ENCODE data around the gene PRDM16. TPM values are rescaled to one million over a fixed set of nuclear protein-coding genes. Genes with fewer than 3 reads are reported as not detected.

The PRDM16 gene
- total RNA-seq, 2 experiments from 2014 or later = not detected

DNA sequence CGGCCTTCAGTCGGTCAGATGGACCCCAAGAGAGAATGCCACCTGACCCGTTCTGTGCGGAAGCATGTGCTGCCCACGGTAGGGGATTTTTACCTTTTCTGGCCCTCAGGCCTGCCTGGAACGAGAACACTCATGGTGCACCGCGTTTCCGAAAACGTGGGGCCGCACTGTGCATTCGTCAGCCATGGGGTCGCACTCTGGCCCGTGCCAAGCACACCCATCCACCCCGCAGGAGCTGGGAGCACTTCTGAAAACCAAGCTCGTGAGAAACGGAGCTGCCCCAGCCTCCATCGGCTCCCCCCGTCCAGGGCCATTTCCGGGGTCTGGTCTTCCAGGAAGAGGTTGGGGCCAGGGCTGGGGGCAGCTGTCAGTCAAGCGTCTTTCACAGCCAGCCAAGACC lies 72.8 kb downstream of the PRDM16 start:
- ChIA-PET POLR2A (no interaction called here), CTCF (ENCODE audit: unreplicated experiment) (no interaction called here)
- Histone ChIP-seq H3K36me3 (ENCODE audit: insufficient read depth, low read length) (no peaks in the 10 kb centered on the region), H3K4me1 (ENCODE audit: insufficient read depth, low read length, poor library complexity, severe bottlenecking) (no peaks in the 10 kb centered on the region), H3K4me3 (ENCODE audit: low read depth, low read length, poor library complexity, severe bottlenecking) (no peak overlapping the region), H2AFZ (ENCODE audit: low read length) (no peak overlapping the region), H3K9me3 (ENCODE audit: low read length) (no peaks in the 10 kb centered on the region), H3K9me2 (ENCODE audit: insufficient read depth, low read length) (no peaks in the 10 kb centered on the region), H3K4me2 (ENCODE audit: low read length) (no peak overlapping the region), H4K20me1 (ENCODE audit: insufficient read depth, low read length) (no peaks in the 10 kb centered on the region), H3K27ac (ENCODE audit: low read depth, low read length, poor library complexity, severe bottlenecking) (no peak overlapping the region), H3K79me2 (ENCODE audit: insufficient read depth, low read depth, low read length) (no peaks in the 10 kb centered on the region)
- DNase-seq (ENCODE audit: low spot score) = no peak
- intact Hi-C loops (cut with micrococcal nuclease; ENCODE audit: unreplicated experiment) = no loop called here
- TF ChIP-seq, protein P1, sequence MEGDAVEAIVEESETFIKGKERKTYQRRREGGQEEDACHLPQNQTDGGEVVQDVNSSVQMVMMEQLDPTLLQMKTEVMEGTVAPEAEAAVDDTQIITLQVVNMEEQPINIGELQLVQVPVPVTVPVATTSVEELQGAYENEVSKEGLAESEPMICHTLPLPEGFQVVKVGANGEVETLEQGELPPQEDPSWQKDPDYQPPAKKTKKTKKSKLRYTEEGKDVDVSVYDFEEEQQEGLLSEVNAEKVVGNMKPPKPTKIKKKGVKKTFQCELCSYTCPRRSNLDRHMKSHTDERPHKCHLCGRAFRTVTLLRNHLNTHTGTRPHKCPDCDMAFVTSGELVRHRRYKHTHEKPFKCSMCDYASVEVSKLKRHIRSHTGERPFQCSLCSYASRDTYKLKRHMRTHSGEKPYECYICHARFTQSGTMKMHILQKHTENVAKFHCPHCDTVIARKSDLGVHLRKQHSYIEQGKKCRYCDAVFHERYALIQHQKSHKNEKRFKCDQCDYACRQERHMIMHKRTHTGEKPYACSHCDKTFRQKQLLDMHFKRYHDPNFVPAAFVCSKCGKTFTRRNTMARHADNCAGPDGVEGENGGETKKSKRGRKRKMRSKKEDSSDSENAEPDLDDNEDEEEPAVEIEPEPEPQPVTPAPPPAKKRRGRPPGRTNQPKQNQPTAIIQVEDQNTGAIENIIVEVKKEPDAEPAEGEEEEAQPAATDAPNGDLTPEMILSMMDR (conservative IDR thresholded peaks at IDR 0.05; ENCODE audit: low read length) = no peak
- no peak for TF ChIP-seq EZH2phosphoT487 (IDR thresholded peaks at IDR 0.05; ENCODE audit: borderline replicate concordance, low read depth, low read length)
- no TSS peak for BruUV-seq (replicated peaks)

DNA sequence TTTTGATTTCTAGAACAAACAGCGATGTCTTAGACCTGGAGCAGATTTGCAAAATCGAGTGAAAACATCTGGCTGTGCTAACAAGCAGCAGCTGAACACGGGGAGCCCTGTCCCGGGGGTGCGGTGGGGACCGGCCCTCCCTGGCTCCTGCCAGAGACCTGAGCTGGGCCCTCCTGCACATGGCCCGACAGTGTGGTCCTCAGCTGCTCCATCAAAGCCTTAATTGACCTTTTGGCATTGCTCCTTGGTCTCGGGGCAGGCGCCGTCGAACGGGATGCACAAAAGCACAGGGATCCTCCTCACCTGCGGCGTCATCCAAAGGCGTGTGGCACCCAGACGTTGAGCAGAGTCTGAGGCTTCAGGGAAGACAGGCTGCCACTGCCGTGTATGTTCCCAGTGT lies 73.2 kb downstream of the PRDM16 start:
- TF ChIP-seq, protein P1 (conservative IDR thresholded peaks at IDR 0.05; ENCODE audit: low read length) = no peak
- no peak for TF ChIP-seq EZH2phosphoT487 (IDR thresholded peaks at IDR 0.05; ENCODE audit: borderline replicate concordance, low read depth, low read length)
- H3K27ac ChIP-seq (ENCODE audit: low read depth, low read length, poor library complexity, severe bottlenecking) = no peak overlapping the region
- intact Hi-C loops (cut with micrococcal nuclease; ENCODE audit: unreplicated experiment) = no loop called here
- no peaks in the 10 kb centered on the region for H3K36me3 ChIP-seq (ENCODE audit: insufficient read depth, low read length)
- POLR2A ChIA-PET = no interaction called here
- H3K4me3 ChIP-seq (ENCODE audit: low read depth, low read length, poor library complexity, severe bottlenecking) = no peak overlapping the region
- H3K79me2 ChIP-seq (ENCODE audit: insufficient read depth, low read depth, low read length) = no peaks in the 10 kb centered on the region
- DNase-seq (ENCODE audit: low spot score) = no peak
- no peaks in the 10 kb centered on the region for H3K4me1 ChIP-seq (ENCODE audit: insufficient read depth, low read length, poor library complexity, severe bottlenecking)
- no peak overlapping the region for H2AFZ ChIP-seq (ENCODE audit: low read length)
- no TSS peak for BruUV-seq (replicated peaks)
- no peaks in the 10 kb centered on the region for H3K9me3 ChIP-seq (ENCODE audit: low read length)
- CTCF ChIA-PET (ENCODE audit: unreplicated experiment) = no interaction called here
- H4K20me1 ChIP-seq (ENCODE audit: insufficient read depth, low read length) = no peaks in the 10 kb centered on the region
- no peaks in the 10 kb centered on the region for H3K9me2 ChIP-seq (ENCODE audit: insufficient read depth, low read length)
- no peak overlapping the region for H3K4me2 ChIP-seq (ENCODE audit: low read length)

DNA sequence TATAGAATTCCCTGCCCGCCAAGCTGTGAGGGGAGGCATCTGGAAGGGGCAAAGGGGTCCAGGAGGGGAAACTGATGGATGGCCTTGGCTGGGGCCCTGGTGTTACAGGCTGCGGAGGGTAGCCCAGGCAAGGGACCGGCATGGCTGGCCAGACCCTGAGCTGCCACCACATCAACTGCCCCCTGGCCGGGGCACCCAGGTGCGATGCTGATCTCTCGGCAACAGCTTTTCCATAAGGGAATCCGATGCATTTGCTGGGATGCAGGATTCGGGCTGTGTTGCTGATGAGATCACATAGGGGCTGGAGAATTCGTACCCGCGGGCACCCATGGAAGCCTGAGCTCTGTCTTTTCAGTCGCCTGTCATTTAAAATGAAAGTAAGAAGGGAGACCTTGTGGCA lies 73.7 kb downstream of the PRDM16 start:
- BruUV-seq (replicated peaks) = no TSS peak
- Histone ChIP-seq H3K4me1 (ENCODE audit: insufficient read depth, low read length, poor library complexity, severe bottlenecking) (no peaks in the 10 kb centered on the region), H2AFZ (ENCODE audit: low read length) (no peak overlapping the region), H3K79me2 (ENCODE audit: insufficient read depth, low read depth, low read length) (no peaks in the 10 kb centered on the region), H3K4me3 (ENCODE audit: low read depth, low read length, poor library complexity, severe bottlenecking) (no peak overlapping the region), H3K27ac (ENCODE audit: low read depth, low read length, poor library complexity, severe bottlenecking) (no peak overlapping the region), H4K20me1 (ENCODE audit: insufficient read depth, low read length) (no peaks in the 10 kb centered on the region), H3K4me2 (ENCODE audit: low read length) (no peak overlapping the region), H3K9me3 (ENCODE audit: low read length) (no peaks in the 10 kb centered on the region), H3K36me3 (ENCODE audit: insufficient read depth, low read length) (no peaks in the 10 kb centered on the region), H3K9me2 (ENCODE audit: insufficient read depth, low read length) (no peaks in the 10 kb centered on the region)
- DNase-seq (ENCODE audit: low spot score) = no peak
- TF ChIP-seq, protein P1 (conservative IDR thresholded peaks at IDR 0.05; ENCODE audit: low read length) = no peak
- no peak for TF ChIP-seq EZH2phosphoT487 (IDR thresholded peaks at IDR 0.05; ENCODE audit: borderline replicate concordance, low read depth, low read length)
- intact Hi-C loops (cut with micrococcal nuclease; ENCODE audit: unreplicated experiment) = no loop called here
- CTCF ChIA-PET (ENCODE audit: unreplicated experiment) = no interaction called here
- POLR2A ChIA-PET = no interaction called here
